ENCODE measurements around the gene FANCL.

DNA sequence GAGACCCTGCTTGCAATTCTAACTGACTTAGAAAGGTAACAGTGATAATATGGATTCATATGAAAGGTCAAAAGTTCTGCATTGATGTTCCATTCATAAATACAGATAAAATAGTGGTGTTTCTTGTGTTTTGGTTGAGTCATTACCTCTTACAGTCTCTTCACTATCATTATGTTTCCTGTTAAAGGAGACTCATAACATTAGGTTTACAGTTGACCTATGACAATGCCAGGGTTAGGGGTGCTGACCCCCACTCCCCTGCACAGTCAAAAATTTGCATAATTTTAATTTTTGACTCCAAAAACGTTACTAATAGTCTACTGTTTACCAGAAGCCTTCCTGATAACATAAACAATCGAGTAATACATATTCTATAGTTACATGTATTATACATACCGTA is 119.1 kb downstream of the FANCL start:
- TF ChIP-seq, protein P1, sequence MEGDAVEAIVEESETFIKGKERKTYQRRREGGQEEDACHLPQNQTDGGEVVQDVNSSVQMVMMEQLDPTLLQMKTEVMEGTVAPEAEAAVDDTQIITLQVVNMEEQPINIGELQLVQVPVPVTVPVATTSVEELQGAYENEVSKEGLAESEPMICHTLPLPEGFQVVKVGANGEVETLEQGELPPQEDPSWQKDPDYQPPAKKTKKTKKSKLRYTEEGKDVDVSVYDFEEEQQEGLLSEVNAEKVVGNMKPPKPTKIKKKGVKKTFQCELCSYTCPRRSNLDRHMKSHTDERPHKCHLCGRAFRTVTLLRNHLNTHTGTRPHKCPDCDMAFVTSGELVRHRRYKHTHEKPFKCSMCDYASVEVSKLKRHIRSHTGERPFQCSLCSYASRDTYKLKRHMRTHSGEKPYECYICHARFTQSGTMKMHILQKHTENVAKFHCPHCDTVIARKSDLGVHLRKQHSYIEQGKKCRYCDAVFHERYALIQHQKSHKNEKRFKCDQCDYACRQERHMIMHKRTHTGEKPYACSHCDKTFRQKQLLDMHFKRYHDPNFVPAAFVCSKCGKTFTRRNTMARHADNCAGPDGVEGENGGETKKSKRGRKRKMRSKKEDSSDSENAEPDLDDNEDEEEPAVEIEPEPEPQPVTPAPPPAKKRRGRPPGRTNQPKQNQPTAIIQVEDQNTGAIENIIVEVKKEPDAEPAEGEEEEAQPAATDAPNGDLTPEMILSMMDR (IDR thresholded peaks at IDR 0.05): no peak
- TF ChIP-seq POLR2A (IDR thresholded peaks at IDR 0.05) (no peak), POLR2AphosphoS5 (IDR thresholded peaks at IDR 0.05) (no peak)
